WTC11 (cell line): ENCODE data around the gene TMEM94. TPM values are rescaled to one million over a fixed set of nuclear protein-coding genes. Genes with fewer than 3 reads are reported as not detected.

Source experiments
- ATAC-seq: fragments of 200-7000 bp; cut with Tn5 transposase; 2 replicates; pipeline ENCODE4 v1.10.0; 2021; ENCODE audit warnings: mild to moderate bottlenecking, moderate library complexity
- CTCF ChIA-PET: fragments of 300-600 bp; sonication (Branson Sonifier 250); formaldehyde crosslinking; loops from one replicate; lab custom pipeline; 2021; ENCODE audit warnings: antibody characterized with exemption; lab: Charles Lee
- POLR2A ChIA-PET: fragments of 350-600 bp; sonication (Branson Sonifier 250); formaldehyde crosslinking; loops from one replicate; lab custom pipeline; 2021; ENCODE audit warnings: antibody characterized with exemption; lab: Charles Lee
- DNase-seq: peaks from one replicate; pipeline ENCODE4 v3.0.0; 2021; ENCODE audit warnings: low spot score
- H3K27ac Mint-ChIP-seq: 2 replicates; pipeline ENCODE4 v1.8.0; 2021; ENCODE audit warnings: mixed read lengths
- H3K27me3 Mint-ChIP-seq: 2 replicates; pipeline ENCODE4 v1.8.0; 2021; ENCODE audit warnings: low read depth, mild to moderate bottlenecking, moderate library complexity, mixed read lengths
- H3K36me3 Mint-ChIP-seq: 2 replicates; pipeline ENCODE4 v1.8.0; 2021; ENCODE audit warnings: mixed read lengths
- H3K4me1 Mint-ChIP-seq: 2 replicates; pipeline ENCODE4 v1.8.0; 2022; ENCODE audit warnings: mixed read lengths
- H3K4me3 Mint-ChIP-seq: 2 replicates; pipeline ENCODE4 v1.8.0; 2021; ENCODE audit warnings: mild to moderate bottlenecking, moderate library complexity, mixed read lengths
- H3K9me3 Mint-ChIP-seq: 2 replicates; pipeline ENCODE4 v1.8.0; 2021; ENCODE audit warnings: mixed read lengths
- ATF6 ChIP-seq: sonication (generic); formaldehyde crosslinking; IDR thresholded peaks from 2 replicates; pipeline ENCODE4 v1.8.1; 2023; ENCODE audit warnings: mild to moderate bottlenecking, missing genetic modification reagents
- CREM ChIP-seq: sonication (generic); formaldehyde crosslinking; IDR thresholded peaks from 2 replicates; pipeline ENCODE4 v1.8.1; 2022; ENCODE audit warnings: mild to moderate bottlenecking, missing genetic modification reagents, moderate library complexity
- ESRRA ChIP-seq: sonication (generic); formaldehyde crosslinking; IDR thresholded peaks from 2 replicates; pipeline ENCODE4 v1.8.1; 2022; ENCODE audit warnings: mild to moderate bottlenecking, missing genetic modification reagents, borderline replicate concordance
- MAX ChIP-seq: sonication (generic); formaldehyde crosslinking; IDR thresholded peaks from 2 replicates; pipeline ENCODE4 v1.8.0; 2022; ENCODE audit warnings: mild to moderate bottlenecking, missing genetic modification reagents
- MXD4 ChIP-seq: fragments of 250-450 bp; sonication (Bioruptor Pico); IDR thresholded peaks from 2 replicates; pipeline ENCODE4 v1.8.0; 2021; ENCODE audit warnings: mild to moderate bottlenecking, moderate library complexity, borderline replicate concordance
- MYBL2 ChIP-seq: sonication (generic); formaldehyde crosslinking; IDR thresholded peaks from 2 replicates; pipeline ENCODE4 v1.8.1; 2023; ENCODE audit warnings: mild to moderate bottlenecking, moderate library complexity, missing genetic modification reagents
- PRDM15 ChIP-seq: sonication (generic); formaldehyde crosslinking; IDR thresholded peaks from 2 replicates; pipeline ENCODE4 v1.8.0; 2022; ENCODE audit warnings: missing genetic modification reagents
- RORB ChIP-seq: fragments of 250-450 bp; sonication (Bioruptor Pico); IDR thresholded peaks from 2 replicates; pipeline ENCODE4 v1.9.0; 2021; ENCODE audit warnings: mild to moderate bottlenecking
- TEAD4 ChIP-seq: sonication (generic); formaldehyde crosslinking; IDR thresholded peaks from 2 replicates; pipeline ENCODE4 v1.8.0; 2022; ENCODE audit warnings: mild to moderate bottlenecking, missing genetic modification reagents
- USF2 ChIP-seq: sonication (generic); formaldehyde crosslinking; IDR thresholded peaks from 2 replicates; pipeline ENCODE4 v1.8.1; 2023; ENCODE audit warnings: mild to moderate bottlenecking, missing genetic modification reagents, moderate library complexity
- ZNF219 ChIP-seq: sonication (generic); formaldehyde crosslinking; IDR thresholded peaks from 2 replicates; pipeline ENCODE4 v1.8.0; 2023; ENCODE audit warnings: missing genetic modification reagents, mild to moderate bottlenecking, borderline replicate concordance
- ZNF416 ChIP-seq: fragments of 250-450 bp; sonication (Bioruptor Pico); IDR thresholded peaks from 2 replicates; pipeline ENCODE4 v1.9.0; 2021; ENCODE audit warnings: mild to moderate bottlenecking, inconsistent platforms
- ZNF671 ChIP-seq: fragments of 250-450 bp; sonication (Bioruptor Pico); IDR thresholded peaks from 2 replicates; pipeline ENCODE4 v1.8.0; 2021; ENCODE audit warnings: mild to moderate bottlenecking
- total RNA-seq: library from RNA; stranded (reverse); gene quantifications from 3 replicates; pipeline ENCODE4 v1.2.3, GENCODE V29; 2021
- TF ChIP-seq, protein P1 (sequence below): sonication (generic); formaldehyde crosslinking; IDR thresholded peaks from 2 replicates; pipeline ENCODE4 v1.8.1; 2023; ENCODE audit warnings: mild to moderate bottlenecking, missing genetic modification reagents
- TF ChIP-seq, protein P2 (sequence below): sonication (generic); formaldehyde crosslinking; IDR thresholded peaks from 2 replicates; pipeline ENCODE4 v1.8.1; 2022; ENCODE audit warnings: mild to moderate bottlenecking, moderate library complexity, missing genetic modification reagents

The TMEM94 gene
- total RNA-seq, 1 experiment from 2014 or later = 76.9 TPM

DNA sequence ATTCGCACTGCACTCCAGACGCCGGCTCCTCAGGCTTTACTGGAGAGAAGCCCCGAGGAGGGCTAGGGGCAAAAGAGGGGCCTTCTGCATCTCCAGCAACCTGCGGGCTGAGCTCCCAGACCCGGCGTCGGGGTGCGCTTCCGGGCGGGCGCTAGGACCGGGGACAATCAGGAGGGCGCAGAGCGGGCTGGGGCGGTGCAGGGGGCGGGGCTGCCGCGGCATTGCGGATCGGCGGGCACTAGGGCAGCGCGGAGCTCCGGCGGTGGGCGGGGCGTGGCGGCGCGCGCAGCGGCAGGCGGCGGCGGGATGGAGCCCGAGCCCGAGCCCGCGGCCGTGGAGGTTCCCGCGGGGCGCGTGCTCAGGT is 59.8 kb downstream of the TMEM94 start, which contains the start of gene TSEN54 (continued):
- TF ChIP-seq MYBL2 (no peak), ATF6 (no peak)
- TF ChIP-seq, all 79 proteins: peak for 4

GRCh38 chr17:75516619-75517296 is 60.3 kb downstream of the TMEM94 start:
- ChIA-PET POLR2A (interaction anchor here (0.5 to 1.4 kb wide), 9 partner anchors 8 to 263 kb away, joined by 3 to 6 read pairs (median 3); partner anchors contain the start of gene LLGL2), CTCF (interaction anchor here (0.6 to 3.7 kb wide), 38 partner anchors 9 to 362 kb away, joined by 3 to 65 read pairs (median 5); partner anchors contain the start of genes GALK1, GGA3, LLGL2 and MIF4GD)
- H3K27me3 Mint-ChIP-seq = no peaks in the 10 kb centered on the region
- peaks cover 25% of the 10 kb centered on the region for H3K36me3 Mint-ChIP-seq
- DNase-seq (peak; percentile 46), ATAC-seq (peak; percentile 2)
- no peak for TF ChIP-seq ZNF671
- TF ChIP-seq MAX (CRISPR knock-in tag) = no peak
- 0 out of 2 replicates have a peak, but pooled peaks have one; percentile 4 for TF ChIP-seq USF2 (CRISPR knock-in tag)
- no peak for TF ChIP-seq TEAD4
- no peak overlapping the region for H3K27ac Mint-ChIP-seq
- H3K4me3 Mint-ChIP-seq = peak overlapping the region; percentile 80
- no peaks in the 10 kb centered on the region for H3K9me3 Mint-ChIP-seq
- peaks cover 20% of the 10 kb centered on the region for H3K4me1 Mint-ChIP-seq

DNA sequence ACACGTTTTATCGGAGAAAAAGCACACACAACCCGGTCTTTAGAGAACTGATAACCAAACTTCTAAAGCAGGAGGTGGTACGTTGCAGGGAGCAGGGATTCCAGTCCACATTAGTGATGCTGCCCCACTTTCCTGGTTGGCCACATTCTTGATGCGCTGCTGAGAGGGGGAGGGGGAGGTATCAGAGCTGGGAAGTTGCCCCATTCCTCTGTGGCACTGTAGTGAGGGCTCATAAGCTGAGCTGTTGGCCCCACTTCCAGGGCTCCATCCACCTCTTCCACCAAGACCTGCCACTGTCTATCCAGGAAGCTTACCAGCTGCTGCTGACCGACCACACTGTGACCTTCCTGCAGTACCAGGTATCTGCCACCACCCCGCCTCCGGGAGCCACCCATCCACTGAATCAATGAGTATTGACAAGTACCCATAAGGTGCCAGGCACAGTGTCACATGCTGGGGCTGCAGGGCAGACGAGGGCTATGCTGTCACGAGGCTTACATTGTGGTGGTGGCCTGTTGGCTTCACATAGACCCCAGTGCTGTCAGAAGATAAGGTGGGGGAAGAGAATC is 60.9 kb downstream of the TMEM94 start:
- Mint-ChIP-seq H3K36me3 (peaks cover 28% of the 10 kb centered on the region), H3K27me3 (no peaks in the 10 kb centered on the region), H3K9me3 (no peaks in the 10 kb centered on the region), H3K4me1 (peaks cover 17% of the 10 kb centered on the region), H3K27ac (no peak overlapping the region), H3K4me3 (peak overlapping the region; percentile 80)
- ATAC-seq = no peak
- ChIA-PET POLR2A (interaction anchor here (0.7 to 1.4 kb wide), 5 partner anchors 8 to 123 kb away, joined by 3 to 5 read pairs (median 4); partner anchors contain the start of gene LLGL2), CTCF (interaction anchor here (0.6 to 3.7 kb wide), 21 partner anchors 8 to 277 kb away, joined by 3 to 65 read pairs (median 5); partner anchors contain the start of genes GALK1, LLGL2, MIF4GD and MYO15B)
- TF ChIP-seq MXD4 (CRISPR knock-in tag) (no peak), PRDM15 (CRISPR knock-in tag) (0 out of 2 replicates have a peak, but pooled peaks have one; percentile 64)
- TF ChIP-seq, protein P1, sequence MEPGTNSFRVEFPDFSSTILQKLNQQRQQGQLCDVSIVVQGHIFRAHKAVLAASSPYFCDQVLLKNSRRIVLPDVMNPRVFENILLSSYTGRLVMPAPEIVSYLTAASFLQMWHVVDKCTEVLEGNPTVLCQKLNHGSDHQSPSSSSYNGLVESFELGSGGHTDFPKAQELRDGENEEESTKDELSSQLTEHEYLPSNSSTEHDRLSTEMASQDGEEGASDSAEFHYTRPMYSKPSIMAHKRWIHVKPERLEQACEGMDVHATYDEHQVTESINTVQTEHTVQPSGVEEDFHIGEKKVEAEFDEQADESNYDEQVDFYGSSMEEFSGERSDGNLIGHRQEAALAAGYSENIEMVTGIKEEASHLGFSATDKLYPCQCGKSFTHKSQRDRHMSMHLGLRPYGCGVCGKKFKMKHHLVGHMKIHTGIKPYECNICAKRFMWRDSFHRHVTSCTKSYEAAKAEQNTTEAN (CRISPR knock-in tag) = no peak
- no peak for DNase-seq

- POLR2A ChIA-PET = no interaction called here
- no peak for TF ChIP-seq ZNF416
- TF ChIP-seq PRDM15 (CRISPR knock-in tag) = no peak
- TF ChIP-seq, protein P2, sequence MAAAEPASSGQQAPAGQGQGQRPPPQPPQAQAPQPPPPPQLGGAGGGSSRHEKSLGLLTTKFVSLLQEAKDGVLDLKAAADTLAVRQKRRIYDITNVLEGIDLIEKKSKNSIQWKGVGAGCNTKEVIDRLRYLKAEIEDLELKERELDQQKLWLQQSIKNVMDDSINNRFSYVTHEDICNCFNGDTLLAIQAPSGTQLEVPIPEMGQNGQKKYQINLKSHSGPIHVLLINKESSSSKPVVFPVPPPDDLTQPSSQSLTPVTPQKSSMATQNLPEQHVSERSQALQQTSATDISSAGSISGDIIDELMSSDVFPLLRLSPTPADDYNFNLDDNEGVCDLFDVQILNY (CRISPR knock-in tag) = no peak
- TF ChIP-seq ZNF219 (CRISPR knock-in tag) = no peak
- no peak for TF ChIP-seq ESRRA (CRISPR knock-in tag)
- TF ChIP-seq RORB = no peak
- TF ChIP-seq CREM (CRISPR knock-in tag) = no peak
These were observed 61.8 kb downstream of the TMEM94 start for GRCh38 chr17:75518201-75518600.

More at GRCh38 chr17:75518201-75518600, 61.8 kb downstream of the TMEM94 start:
- Mint-ChIP-seq H3K4me1 (peaks cover 17% of the 10 kb centered on the region), H3K9me3 (no peaks in the 10 kb centered on the region), H3K27me3 (no peaks in the 10 kb centered on the region), H3K27ac (no peak overlapping the region), H3K4me3 (peak overlapping the region; percentile 80; the same call in 1 of the 2 replicates), H3K36me3 (peaks cover 32% of the 10 kb centered on the region)
- no peak for DNase-seq
- CTCF ChIA-PET = interaction anchor here (0.6 to 3.7 kb wide), 7 partner anchors 17 to 212 kb away, joined by 3 to 21 read pairs (median 3); partner anchors contain the start of gene SMIM5
- no peak for ATAC-seq
